HepG2 (cell line): Measurements from ENCODE around the gene WDR70. TPM values are rescaled to one million over a fixed set of nuclear protein-coding genes. Genes with fewer than 3 reads are reported as not detected.
A peak's percentile ranks its signal among the peaks of the same experiment; 100 is the strongest.

ENCODE experiments used
- ARHGAP35 ChIP-seq: sonication (generic); formaldehyde crosslinking; IDR thresholded peaks from 2 replicates; pipeline ENCODE4 v1.9.0; 2022; ENCODE audit warnings: mild to moderate bottlenecking, inconsistent platforms, moderate library complexity, missing genetic modification reagents, borderline replicate concordance
- HDAC2 ChIP-seq: sonication (generic); formaldehyde crosslinking; IDR thresholded peaks from 2 replicates; pipeline ENCODE4 v1.4.0; 2020; ENCODE audit warnings: missing genetic modification reagents
- IRF2 ChIP-seq: IDR thresholded peaks from 2 replicates; pipeline ENCODE4 v1.6.1; 2018; ENCODE audit warnings: missing genetic modification reagents, missing compliant biosample characterization
- KLF15 ChIP-seq: sonication (generic); formaldehyde crosslinking; IDR thresholded peaks from 2 replicates; pipeline ENCODE4 v1.8.1; 2023; ENCODE audit warnings: borderline replicate concordance, mild to moderate bottlenecking, inconsistent platforms, missing genetic modification reagents, mixed read lengths
- SALL2 ChIP-seq: sonication (generic); formaldehyde crosslinking; IDR thresholded peaks from 2 replicates; pipeline ENCODE4 v1.8.1; 2023; ENCODE audit warnings: mild to moderate bottlenecking, missing genetic modification reagents, inconsistent platforms
- ZNF230 ChIP-seq: sonication (generic); formaldehyde crosslinking; IDR thresholded peaks from 2 replicates; pipeline ENCODE4 v1.4.0; 2020; ENCODE audit warnings: mild to moderate bottlenecking, missing genetic modification reagents
- ZNF34 ChIP-seq: sonication (generic); formaldehyde crosslinking; IDR thresholded peaks from 2 replicates; pipeline ENCODE4 v1.4.0; 2020; ENCODE audit warnings: mild to moderate bottlenecking, missing genetic modification reagents, borderline replicate concordance
- ZNF556 ChIP-seq: sonication (generic); formaldehyde crosslinking; IDR thresholded peaks from 2 replicates; pipeline ENCODE4 v1.4.0; 2020; ENCODE audit warnings: mild to moderate bottlenecking, missing genetic modification reagents, borderline replicate concordance
- ZNF558 ChIP-seq: sonication (generic); formaldehyde crosslinking; IDR thresholded peaks from 2 replicates; pipeline ENCODE4 v1.9.0; 2022; ENCODE audit warnings: mild to moderate bottlenecking, missing genetic modification reagents, borderline replicate concordance
- ZNF766 ChIP-seq: sonication (generic); formaldehyde crosslinking; IDR thresholded peaks from 2 replicates; pipeline ENCODE4 v1.5.0; 2020; ENCODE audit warnings: missing genetic modification reagents, borderline replicate concordance
- ZSCAN29 ChIP-seq: sonication (generic); formaldehyde crosslinking; conservative IDR thresholded peaks from 2 replicates; pipeline ENCODE4 v1.4.0; 2020; ENCODE audit warnings: mild to moderate bottlenecking, missing genetic modification reagents
- polyA plus RNA-seq, 8 experiments: library from polyadenylated mRNA; depleted of rRNA in 3 of 8; stranded (reverse) in 7 of 8; unstranded in 1 of 8; fragments of >200 nt; fragmentation: Illumina TruSeq in 4 of 8; extraction: Trizol in 4 of 8; gene quantifications; 2 replicates each; pipeline versions ENCODE4 v1.2.1 to v1.2.3, GENCODE V29; 2011 to 2016; ENCODE audit warnings: low read depth in 4 of 8, missing spikeins in 1 of 8, mixed read lengths in 1 of 8; ENCODE audit not compliant: insufficient read depth in 1 of 8
- total RNA-seq, 5 experiments: library from RNA; depleted of rRNA; stranded (reverse); fragments of >200 nt; fragmentation: Illumina TruSeq; extraction: Trizol; gene quantifications; 2 replicates each; pipeline ENCODE4 v1.2.3, GENCODE V29; 2016; ENCODE audit warnings: low read depth in 1 of 5
- TF ChIP-seq, protein P1 (sequence below): sonication (generic); formaldehyde crosslinking; IDR thresholded peaks from 2 replicates; pipeline ENCODE4 v1.8.1; 2022; ENCODE audit warnings: mild to moderate bottlenecking, missing genetic modification reagents
- TF ChIP-seq, protein P2 (sequence below): sonication (generic); formaldehyde crosslinking; IDR thresholded peaks from one replicate; pipeline ENCODE4 v1.5.1; 2020; ENCODE audit warnings: mild to moderate bottlenecking, missing genetic modification reagents; ENCODE audit errors: not compliant biosample characterization
- TF ChIP-seq, protein P3 (sequence below): sonication (generic); formaldehyde crosslinking; IDR thresholded peaks from 2 replicates; pipeline ENCODE4 v1.4.0; 2020; ENCODE audit warnings: missing genetic modification reagents
- TF ChIP-seq, protein P4 (sequence below): sonication (generic); formaldehyde crosslinking; IDR thresholded peaks from 2 replicates; pipeline ENCODE4 v1.4.0; 2020; ENCODE audit warnings: missing genetic modification reagents, borderline replicate concordance

WDR70 gene
- total and polyA plus RNA-seq, 2 of the 13 experiments (the other 11 are each of a cell fraction or from before 2014, with no cell fraction given) = 14.6 to 30.6 TPM

DNA sequence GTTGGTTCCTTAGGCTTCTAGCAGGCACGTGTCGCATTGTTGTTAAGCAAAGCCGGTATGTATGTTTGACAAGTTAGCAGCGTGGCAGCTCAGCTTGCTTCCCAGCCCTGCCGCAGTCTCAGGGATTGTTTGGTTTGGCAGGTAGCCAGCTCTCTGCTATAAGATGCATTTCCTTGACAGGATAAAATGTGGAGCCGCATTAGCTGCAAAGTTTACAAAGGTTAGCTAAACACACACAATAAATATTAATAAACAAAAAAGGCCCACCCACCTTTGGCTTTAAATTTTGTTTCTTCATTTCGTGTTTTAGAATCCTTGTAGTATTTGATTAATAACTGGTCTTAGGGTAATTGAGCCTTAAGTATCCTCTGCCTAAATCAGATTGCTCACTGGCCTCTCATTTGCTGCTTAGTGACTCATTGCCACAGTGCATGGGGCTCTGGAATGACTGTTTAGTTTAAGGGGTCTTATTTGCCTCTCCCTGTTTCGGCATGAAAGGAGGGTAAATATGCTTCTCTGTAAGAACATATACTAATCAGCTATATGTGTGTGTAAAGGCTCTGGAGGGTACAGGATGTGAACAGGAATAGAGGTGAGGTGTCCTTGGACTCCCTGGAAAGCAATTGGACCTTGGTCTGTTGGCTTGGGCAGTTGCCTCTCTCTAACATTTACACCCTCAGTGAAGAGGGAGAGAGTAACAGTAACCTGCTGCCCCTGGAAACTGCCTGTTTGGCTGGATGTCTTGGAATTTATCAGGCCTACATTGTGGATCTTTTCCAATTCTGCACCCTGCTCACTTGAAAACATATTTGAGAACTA is 338.7 kb downstream of the WDR70 start (continued):
- no peak for TF ChIP-seq ZNF558 (CRISPR knock-in tag)
- TF ChIP-seq, protein P1, sequence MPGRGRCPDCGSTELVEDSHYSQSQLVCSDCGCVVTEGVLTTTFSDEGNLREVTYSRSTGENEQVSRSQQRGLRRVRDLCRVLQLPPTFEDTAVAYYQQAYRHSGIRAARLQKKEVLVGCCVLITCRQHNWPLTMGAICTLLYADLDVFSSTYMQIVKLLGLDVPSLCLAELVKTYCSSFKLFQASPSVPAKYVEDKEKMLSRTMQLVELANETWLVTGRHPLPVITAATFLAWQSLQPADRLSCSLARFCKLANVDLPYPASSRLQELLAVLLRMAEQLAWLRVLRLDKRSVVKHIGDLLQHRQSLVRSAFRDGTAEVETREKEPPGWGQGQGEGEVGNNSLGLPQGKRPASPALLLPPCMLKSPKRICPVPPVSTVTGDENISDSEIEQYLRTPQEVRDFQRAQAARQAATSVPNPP (CRISPR knock-in tag) = 0 out of 2 replicates have a peak, but pooled peaks have one; percentile 51
- peak; percentile 53; the same call in 1 of the 2 replicates for TF ChIP-seq ZNF34 (CRISPR knock-in tag)
- TF ChIP-seq IRF2 (CRISPR knock-in tag) = peak; percentile 81
- no peak for TF ChIP-seq KLF15 (CRISPR knock-in tag)
- peak; percentile 81 for TF ChIP-seq ZSCAN29 (CRISPR knock-in tag)
- TF ChIP-seq, protein P2, sequence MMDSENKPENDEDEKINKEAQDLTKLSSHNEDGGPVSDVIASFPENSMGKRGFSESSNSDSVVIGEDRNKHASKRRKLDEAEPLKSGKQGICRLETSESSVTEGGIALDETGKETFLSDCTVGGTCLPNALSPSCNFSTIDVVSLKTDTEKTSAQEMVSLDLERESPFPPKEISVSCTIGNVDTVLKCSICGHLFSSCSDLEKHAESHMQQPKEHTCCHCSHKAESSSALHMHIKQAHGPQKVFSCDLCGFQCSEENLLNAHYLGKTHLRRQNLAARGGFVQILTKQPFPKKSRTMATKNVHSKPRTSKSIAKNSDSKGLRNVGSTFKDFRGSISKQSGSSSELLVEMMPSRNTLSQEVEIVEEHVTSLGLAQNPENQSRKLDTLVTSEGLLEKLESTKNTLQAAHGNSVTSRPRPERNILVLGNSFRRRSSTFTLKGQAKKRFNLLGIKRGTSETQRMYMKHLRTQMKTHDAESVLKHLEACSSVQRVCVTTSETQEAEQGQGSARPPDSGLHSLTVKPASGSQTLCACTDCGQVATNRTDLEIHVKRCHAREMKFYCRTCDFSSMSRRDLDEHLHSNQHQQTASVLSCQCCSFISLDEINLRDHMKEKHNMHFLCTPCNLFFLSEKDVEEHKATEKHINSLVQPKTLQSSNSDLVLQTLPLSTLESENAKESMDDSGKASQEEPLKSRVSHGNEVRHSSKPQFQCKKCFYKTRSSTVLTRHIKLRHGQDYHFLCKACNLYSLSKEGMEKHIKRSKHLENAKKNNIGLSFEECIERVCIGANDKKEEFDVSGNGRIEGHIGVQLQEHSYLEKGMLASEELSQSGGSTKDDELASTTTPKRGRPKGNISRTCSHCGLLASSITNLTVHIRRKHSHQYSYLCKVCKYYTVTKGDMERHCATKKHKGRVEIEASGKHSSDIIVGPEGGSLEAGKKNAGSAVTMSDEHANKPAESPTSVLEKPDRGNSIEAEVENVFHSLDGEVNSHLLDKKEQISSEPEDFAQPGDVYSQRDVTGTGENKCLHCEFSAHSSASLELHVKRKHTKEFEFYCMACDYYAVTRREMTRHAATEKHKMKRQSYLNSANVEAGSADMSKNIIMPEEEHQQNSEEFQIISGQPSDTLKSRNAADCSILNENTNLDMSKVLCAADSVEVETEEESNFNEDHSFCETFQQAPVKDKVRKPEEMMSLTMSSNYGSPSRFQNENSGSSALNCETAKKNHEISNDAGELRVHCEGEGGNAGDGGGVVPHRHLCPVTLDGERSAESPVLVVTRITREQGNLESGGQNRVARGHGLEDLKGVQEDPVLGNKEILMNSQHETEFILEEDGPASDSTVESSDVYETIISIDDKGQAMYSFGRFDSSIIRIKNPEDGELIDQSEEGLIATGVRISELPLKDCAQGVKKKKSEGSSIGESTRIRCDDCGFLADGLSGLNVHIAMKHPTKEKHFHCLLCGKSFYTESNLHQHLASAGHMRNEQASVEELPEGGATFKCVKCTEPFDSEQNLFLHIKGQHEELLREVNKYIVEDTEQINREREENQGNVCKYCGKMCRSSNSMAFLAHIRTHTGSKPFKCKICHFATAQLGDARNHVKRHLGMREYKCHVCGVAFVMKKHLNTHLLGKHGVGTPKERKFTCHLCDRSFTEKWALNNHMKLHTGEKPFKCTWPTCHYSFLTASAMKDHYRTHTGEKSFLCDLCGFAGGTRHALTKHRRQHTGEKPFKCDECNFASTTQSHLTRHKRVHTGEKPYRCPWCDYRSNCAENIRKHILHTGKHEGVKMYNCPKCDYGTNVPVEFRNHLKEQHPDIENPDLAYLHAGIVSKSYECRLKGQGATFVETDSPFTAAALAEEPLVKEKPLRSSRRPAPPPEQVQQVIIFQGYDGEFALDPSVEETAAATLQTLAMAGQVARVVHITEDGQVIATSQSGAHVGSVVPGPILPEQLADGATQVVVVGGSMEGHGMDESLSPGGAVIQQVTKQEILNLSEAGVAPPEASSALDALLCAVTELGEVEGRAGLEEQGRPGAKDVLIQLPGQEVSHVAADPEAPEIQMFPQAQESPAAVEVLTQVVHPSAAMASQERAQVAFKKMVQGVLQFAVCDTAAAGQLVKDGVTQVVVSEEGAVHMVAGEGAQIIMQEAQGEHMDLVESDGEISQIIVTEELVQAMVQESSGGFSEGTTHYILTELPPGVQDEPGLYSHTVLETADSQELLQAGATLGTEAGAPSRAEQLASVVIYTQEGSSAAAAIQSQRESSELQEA (CRISPR knock-in tag) = no peak
- TF ChIP-seq, protein P3, sequence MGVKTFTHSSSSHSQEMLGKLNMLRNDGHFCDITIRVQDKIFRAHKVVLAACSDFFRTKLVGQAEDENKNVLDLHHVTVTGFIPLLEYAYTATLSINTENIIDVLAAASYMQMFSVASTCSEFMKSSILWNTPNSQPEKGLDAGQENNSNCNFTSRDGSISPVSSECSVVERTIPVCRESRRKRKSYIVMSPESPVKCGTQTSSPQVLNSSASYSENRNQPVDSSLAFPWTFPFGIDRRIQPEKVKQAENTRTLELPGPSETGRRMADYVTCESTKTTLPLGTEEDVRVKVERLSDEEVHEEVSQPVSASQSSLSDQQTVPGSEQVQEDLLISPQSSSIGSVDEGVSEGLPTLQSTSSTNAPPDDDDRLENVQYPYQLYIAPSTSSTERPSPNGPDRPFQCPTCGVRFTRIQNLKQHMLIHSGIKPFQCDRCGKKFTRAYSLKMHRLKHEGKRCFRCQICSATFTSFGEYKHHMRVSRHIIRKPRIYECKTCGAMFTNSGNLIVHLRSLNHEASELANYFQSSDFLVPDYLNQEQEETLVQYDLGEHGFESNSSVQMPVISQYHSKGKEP (CRISPR knock-in tag) = no peak
- no peak for TF ChIP-seq ARHGAP35 (CRISPR knock-in tag)
- peak; percentile 93 for TF ChIP-seq HDAC2
- peak; percentile 53; the same call in 1 of the 2 replicates for TF ChIP-seq SALL2
- TF ChIP-seq, protein P4, sequence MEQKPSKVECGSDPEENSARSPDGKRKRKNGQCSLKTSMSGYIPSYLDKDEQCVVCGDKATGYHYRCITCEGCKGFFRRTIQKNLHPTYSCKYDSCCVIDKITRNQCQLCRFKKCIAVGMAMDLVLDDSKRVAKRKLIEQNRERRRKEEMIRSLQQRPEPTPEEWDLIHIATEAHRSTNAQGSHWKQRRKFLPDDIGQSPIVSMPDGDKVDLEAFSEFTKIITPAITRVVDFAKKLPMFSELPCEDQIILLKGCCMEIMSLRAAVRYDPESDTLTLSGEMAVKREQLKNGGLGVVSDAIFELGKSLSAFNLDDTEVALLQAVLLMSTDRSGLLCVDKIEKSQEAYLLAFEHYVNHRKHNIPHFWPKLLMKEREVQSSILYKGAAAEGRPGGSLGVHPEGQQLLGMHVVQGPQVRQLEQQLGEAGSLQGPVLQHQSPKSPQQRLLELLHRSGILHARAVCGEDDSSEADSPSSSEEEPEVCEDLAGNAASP (CRISPR knock-in tag) = peak; percentile 78; the same call in 1 of the 2 replicates
- TF ChIP-seq ZNF766 (CRISPR knock-in tag) = 0 out of 2 replicates have a peak, but pooled peaks have one; percentile 52
- 0 out of 2 replicates have a peak, but pooled peaks have one; percentile 39 for TF ChIP-seq ZNF230 (CRISPR knock-in tag)
- peak; percentile 68; the same call in 1 of the 2 replicates for TF ChIP-seq ZNF556
